ENCODE results near the gene HES1.

DNA sequence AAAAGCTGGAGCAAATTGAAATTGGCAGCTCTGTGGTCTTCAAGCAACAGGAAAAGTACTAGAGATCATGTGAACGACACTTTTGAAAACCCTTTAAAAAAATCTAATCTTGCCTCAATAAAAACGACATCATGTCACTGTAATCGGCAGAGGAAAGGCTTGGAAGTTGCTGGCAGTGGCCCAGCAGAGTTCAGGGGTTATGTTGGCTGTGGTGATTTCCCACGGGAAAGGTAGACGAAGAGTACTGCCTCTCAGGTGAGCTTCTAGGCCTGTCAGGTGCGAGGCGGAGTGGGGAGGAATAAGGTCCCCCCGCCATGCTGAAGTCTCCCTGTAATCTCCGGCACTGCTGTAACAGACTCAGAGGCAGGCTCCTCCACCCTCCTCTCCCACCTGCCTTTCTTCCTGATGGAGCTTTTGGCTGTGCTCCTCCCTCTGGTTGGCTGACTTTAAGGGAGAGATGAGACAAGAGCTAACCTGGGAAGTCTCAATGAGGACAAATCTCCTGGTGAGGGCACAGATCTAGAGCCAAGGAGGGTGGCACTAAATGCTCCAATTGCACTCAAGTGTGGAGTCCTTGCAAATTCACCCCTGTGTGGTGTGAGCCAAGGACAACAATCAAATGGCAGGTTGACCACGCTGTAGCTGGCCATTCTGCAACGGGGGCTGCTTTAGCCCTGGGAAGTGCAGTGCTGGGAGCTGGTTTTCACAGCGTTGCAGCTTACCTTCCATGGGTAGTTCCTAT lies 18.7 kb upstream of the HES1 start:
- TF ChIP-seq ZNF217 (IDR thresholded peaks at IDR 0.05) = no peak
- TF ChIP-seq, protein P1, sequence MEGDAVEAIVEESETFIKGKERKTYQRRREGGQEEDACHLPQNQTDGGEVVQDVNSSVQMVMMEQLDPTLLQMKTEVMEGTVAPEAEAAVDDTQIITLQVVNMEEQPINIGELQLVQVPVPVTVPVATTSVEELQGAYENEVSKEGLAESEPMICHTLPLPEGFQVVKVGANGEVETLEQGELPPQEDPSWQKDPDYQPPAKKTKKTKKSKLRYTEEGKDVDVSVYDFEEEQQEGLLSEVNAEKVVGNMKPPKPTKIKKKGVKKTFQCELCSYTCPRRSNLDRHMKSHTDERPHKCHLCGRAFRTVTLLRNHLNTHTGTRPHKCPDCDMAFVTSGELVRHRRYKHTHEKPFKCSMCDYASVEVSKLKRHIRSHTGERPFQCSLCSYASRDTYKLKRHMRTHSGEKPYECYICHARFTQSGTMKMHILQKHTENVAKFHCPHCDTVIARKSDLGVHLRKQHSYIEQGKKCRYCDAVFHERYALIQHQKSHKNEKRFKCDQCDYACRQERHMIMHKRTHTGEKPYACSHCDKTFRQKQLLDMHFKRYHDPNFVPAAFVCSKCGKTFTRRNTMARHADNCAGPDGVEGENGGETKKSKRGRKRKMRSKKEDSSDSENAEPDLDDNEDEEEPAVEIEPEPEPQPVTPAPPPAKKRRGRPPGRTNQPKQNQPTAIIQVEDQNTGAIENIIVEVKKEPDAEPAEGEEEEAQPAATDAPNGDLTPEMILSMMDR (IDR thresholded peaks at IDR 0.05 in 2 of 3, conservative IDR thresholded peaks at IDR 0.05 in 1 of 3; ENCODE audit: control insufficient read depth in 2 of 3, extremely low read depth in 1 of 3, insufficient read depth in 1 of 3, low read depth in 3 of 3, low read length in 3 of 3) = no peak
- no peak for TF ChIP-seq SMC3 (IDR thresholded peaks at IDR 0.05; ENCODE audit: borderline replicate concordance, low read length)
- TF ChIP-seq RCOR1 (conservative IDR thresholded peaks at IDR 0.05; ENCODE audit: low read depth, low read length) = no peak
- no peak for TF ChIP-seq MEF2A (IDR thresholded peaks at IDR 0.05; ENCODE audit: insufficient read depth, low read depth, low read length)
- no peak for TF ChIP-seq POLR2A (IDR thresholded peaks at IDR 0.05; ENCODE audit: low read depth, low read length)
- no peak for TF ChIP-seq ATF2 (IDR thresholded peaks at IDR 0.05; ENCODE audit: low read length)
- no peak for TF ChIP-seq SPI1 (IDR thresholded peaks at IDR 0.05; ENCODE audit: borderline replicate concordance, insufficient read depth, low read depth, low read length)

Data from GM12878 (cell line).